HG02571 (cell line): ENCODE results near the gene TAMM41.
"Not testable (repeated sequence)": the region's sequence is repeated elsewhere in the genome, so short reads cannot be mapped to it uniquely, and the experiment has no call there.

Experiments used
- ATAC-seq: cut with Tn5 transposase; IDR thresholded peaks from one replicate; pipeline ENCODE4 v1.9.1; 2021; ENCODE audit warnings: mild to moderate bottlenecking, moderate library complexity; ENCODE audit not compliant: unreplicated experiment

TAMM41 gene

GRCh38 chr3:11815111-11815510 is 31.6 kb downstream of the TAMM41 start:
- no peak for ATAC-seq

GRCh38 chr3:11814663-11815062 is 32.0 kb downstream of the TAMM41 start:
- ATAC-seq, result no peak

GRCh38 chr3:11810276-11810675 is 36.4 kb downstream of the TAMM41 start:
- no peak for ATAC-seq

GRCh38 chr3:11808231-11808630 is 38.5 kb downstream of the TAMM41 start:
- ATAC-seq, result no peak

GRCh38 chr3:11807686-11808085 is 39.0 kb downstream of the TAMM41 start:
- no peak for ATAC-seq

- ATAC-seq, result no peak
Observed at GRCh38 chr3:11805716-11806115, 41.0 kb downstream of the TAMM41 start.

GRCh38 chr3:11803977-11804892 is 42.5 kb downstream of the TAMM41 start:
- no peak for ATAC-seq

GRCh38 chr3:11799791-11800190 is 46.9 kb downstream of the TAMM41 start:
- ATAC-seq, result no peak

- ATAC-seq, result no peak
Observed at GRCh38 chr3:11794927-11795326, 51.8 kb downstream of the TAMM41 start.

- no peak for ATAC-seq
Observed at GRCh38 chr3:11791339-11792200, 55.1 kb downstream of the TAMM41 start.

GRCh38 chr3:11789412-11789811 is 57.3 kb downstream of the TAMM41 start:
- ATAC-seq, result no peak

GRCh38 chr3:11784971-11785377 is 61.7 kb downstream of the TAMM41 start:
- no peak for ATAC-seq

GRCh38 chr3:11780341-11780740 is 66.3 kb downstream of the TAMM41 start:
- no peak for ATAC-seq

GRCh38 chr3:11779626-11780025 is 67.1 kb downstream of the TAMM41 start:
- no peak for ATAC-seq

- no peak for ATAC-seq
Observed at GRCh38 chr3:11778248-11778647, 68.4 kb downstream of the TAMM41 start.

GRCh38 chr3:11776346-11776745 is 70.3 kb downstream of the TAMM41 start:
- no peak for ATAC-seq

GRCh38 chr3:11775493-11775892 is 71.2 kb downstream of the TAMM41 start:
- ATAC-seq, result no peak

GRCh38 chr3:11774296-11774877 is 72.3 kb downstream of the TAMM41 start:
- ATAC-seq, result no peak

GRCh38 chr3:11771931-11772330 is 74.8 kb downstream of the TAMM41 start:
- not testable (repeated sequence) for ATAC-seq

GRCh38 chr3:11770477-11771391 is 76.0 kb downstream of the TAMM41 start:
- ATAC-seq, result peak; percentile 96
